Measurements from ENCODE around the gene SAMD15. TPM values are rescaled to one million over a fixed set of nuclear protein-coding genes. Genes with fewer than 3 reads are reported as not detected.
A peak's percentile ranks its signal among the peaks of the same experiment; 100 is the strongest.

SAMD15 gene
- total RNA-seq, 4 donors from 2014 or later = 0.64 TPM; not detected in 3

DNA sequence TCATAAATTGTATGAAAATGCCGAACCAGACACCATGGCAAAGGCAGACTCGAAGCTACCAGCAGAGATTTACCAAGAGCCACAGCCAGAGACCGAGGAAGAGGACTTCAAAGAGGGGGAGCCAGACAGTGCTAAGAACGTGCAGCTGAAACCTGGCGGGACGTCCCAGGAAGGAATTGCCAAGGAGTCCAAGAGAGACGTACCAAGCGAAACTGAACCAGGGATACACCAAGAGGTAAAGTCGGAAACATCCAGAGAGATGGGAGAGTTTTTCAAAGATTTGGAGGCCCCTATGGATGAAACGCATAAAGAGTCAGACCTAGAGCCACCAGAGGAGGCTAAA lies 294 bp downstream of the SAMD15 start:
- intact Hi-C loops (cut with DNase I; ENCODE audit: low total_unique reads) = no loop called here
- DNase-seq (ENCODE audit: low spot score in 2 of 2) = no peak
- WGBS, 2 donors = 11 to 17% methylated on average over 10 of the region's 10 CpGs
- H3K4me3 ChIP-seq (ENCODE audit: low read depth, poor library complexity, severe bottlenecking) = peak overlapping the region; percentile 71
- TF ChIP-seq POLR2A (IDR thresholded peaks at IDR 0.05) = no peak
- TF ChIP-seq, protein P1, sequence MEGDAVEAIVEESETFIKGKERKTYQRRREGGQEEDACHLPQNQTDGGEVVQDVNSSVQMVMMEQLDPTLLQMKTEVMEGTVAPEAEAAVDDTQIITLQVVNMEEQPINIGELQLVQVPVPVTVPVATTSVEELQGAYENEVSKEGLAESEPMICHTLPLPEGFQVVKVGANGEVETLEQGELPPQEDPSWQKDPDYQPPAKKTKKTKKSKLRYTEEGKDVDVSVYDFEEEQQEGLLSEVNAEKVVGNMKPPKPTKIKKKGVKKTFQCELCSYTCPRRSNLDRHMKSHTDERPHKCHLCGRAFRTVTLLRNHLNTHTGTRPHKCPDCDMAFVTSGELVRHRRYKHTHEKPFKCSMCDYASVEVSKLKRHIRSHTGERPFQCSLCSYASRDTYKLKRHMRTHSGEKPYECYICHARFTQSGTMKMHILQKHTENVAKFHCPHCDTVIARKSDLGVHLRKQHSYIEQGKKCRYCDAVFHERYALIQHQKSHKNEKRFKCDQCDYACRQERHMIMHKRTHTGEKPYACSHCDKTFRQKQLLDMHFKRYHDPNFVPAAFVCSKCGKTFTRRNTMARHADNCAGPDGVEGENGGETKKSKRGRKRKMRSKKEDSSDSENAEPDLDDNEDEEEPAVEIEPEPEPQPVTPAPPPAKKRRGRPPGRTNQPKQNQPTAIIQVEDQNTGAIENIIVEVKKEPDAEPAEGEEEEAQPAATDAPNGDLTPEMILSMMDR (IDR thresholded peaks at IDR 0.05) = no peak

DNA sequence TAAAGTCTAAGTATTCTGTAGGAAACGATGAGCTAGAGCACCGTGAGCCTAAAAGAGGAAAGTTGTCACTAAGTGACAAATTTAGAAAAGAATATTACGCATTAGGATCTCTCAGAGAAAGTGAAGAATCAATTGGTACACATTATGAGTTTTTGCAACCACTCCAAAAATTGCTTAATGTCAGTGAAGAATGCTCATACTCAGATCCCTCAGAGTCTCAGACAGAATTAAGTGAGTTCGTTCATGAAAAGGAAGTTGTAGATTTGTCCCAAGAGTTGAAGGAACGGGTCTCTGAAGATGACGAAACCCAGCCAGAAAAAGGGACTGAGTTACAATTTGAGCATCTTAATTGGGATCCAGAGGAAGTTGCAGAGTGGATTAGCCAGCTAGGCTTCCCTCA lies 1.5 kb downstream of the SAMD15 start:
- DNase-seq (ENCODE audit: low spot score in 2 of 2) = no peak
- intact Hi-C loops (cut with DNase I; ENCODE audit: low total_unique reads) = no loop called here
- TF ChIP-seq POLR2A (IDR thresholded peaks at IDR 0.05) = no peak
- TF ChIP-seq, protein P1 (IDR thresholded peaks at IDR 0.05) = no peak
- no peak overlapping the region for H3K4me3 ChIP-seq (ENCODE audit: low read depth, poor library complexity, severe bottlenecking)
- WGBS, 2 donors = 89 to 91% methylated on average over 6 of the region's 6 CpGs

DNA sequence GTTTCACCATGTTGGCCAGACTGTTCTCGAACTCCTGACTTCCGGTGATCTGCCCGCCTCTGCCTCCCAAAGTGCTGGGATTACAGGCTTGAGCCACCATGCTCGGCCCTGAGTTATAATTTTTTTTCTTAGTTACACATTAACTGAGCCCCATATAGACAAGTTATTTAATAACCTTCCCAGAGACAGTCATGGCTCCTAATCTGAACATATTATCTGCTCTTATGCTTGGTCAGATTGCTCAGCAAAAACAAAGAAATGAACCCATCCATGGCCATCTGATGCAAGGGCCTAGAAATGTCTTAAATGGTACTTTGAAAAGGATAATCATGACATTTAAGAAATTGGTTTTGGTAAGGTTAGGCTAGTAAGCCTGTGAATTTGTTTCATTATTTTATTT lies 13.0 kb downstream of the SAMD15 start:
- no peak for TF ChIP-seq POLR2A (IDR thresholded peaks at IDR 0.05)
- TF ChIP-seq, protein P1 (IDR thresholded peaks at IDR 0.05) = no peak
- DNase-seq (ENCODE audit: low spot score in 2 of 2) = no peak
- intact Hi-C loops (cut with DNase I; ENCODE audit: low total_unique reads) = no loop called here
- WGBS, 2 donors = 93 to 96% methylated on average over 4 of the region's 4 CpGs
- H3K4me3 ChIP-seq (ENCODE audit: low read depth, poor library complexity, severe bottlenecking) = no peak overlapping the region

DNA sequence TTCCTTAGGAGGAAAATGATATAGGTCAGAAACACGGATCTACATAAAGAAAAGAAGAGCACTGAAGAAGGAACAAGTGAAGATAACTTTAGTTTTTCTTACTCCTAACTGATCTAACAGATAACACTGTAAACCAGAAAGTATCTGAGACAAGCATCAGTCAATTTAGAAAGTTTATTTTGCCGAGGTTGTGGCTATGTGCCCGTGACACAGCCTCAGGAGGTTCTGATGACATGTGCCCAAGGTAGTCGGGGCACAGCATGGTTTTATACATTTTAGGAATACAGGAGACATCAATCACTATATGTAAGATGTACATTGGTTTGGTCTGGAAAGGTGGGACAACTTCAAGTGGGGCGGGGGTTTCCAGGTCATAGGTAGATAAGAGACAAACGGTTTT lies 23.0 kb downstream of the SAMD15 start:
- no peak overlapping the region for H3K4me3 ChIP-seq (ENCODE audit: low read depth, poor library complexity, severe bottlenecking)
- TF ChIP-seq, protein P1 (IDR thresholded peaks at IDR 0.05) = no peak
- TF ChIP-seq POLR2A (IDR thresholded peaks at IDR 0.05) = no peak
- 84 to 85% methylated on average over 6 of the region's 6 CpGs for WGBS, 2 donors
- DNase-seq (ENCODE audit: low spot score in 2 of 2) = no peak
- intact Hi-C loops (cut with DNase I; ENCODE audit: low total_unique reads) = no loop called here

DNA sequence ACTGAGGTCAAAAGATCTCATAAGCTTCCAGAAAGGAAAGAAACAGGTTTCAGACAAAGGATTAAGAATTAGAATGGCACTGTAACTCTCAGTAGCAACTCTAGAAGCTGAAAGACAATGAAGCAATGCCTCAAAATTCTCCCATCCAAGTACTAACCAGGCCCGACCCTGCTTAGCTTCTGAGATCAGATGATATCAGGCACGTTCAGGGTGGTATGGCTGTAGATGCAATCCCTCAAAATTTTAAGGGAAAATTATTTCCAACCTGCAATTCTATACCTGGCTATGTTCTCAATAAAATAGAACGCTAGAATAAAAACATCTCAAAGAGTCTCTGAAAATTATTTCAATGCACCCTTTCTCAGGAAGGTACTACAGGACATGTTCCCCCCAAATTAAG lies 26.6 kb downstream of the SAMD15 start:
- TF ChIP-seq, protein P1 (IDR thresholded peaks at IDR 0.05) = no peak
- no peak for TF ChIP-seq POLR2A (IDR thresholded peaks at IDR 0.05)
- intact Hi-C loops (cut with DNase I; ENCODE audit: low total_unique reads) = no loop called here
- no peak overlapping the region for H3K4me3 ChIP-seq (ENCODE audit: low read depth, poor library complexity, severe bottlenecking)
- WGBS, 2 donors = 77 to 86% methylated on average over 3 of the region's 3 CpGs
- DNase-seq (ENCODE audit: low spot score in 2 of 2) = no peak

DNA sequence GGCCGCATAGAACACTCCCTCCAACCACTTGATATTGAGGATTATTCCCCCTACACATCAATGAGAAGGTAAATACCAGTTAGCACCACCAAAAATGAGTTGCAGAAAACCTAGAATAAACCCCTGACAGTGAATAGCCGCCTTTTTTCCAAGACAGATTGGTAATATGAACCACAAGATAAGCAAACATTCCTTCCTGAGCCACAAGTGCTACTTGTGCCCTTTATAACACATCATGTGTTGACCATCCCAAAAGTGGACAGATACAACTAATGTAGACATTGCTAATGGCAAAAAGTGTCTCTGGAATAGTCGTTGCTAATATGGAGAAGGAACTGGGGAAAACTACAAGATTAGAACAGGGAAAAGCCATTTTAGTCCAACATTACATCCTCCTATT lies 28.9 kb downstream of the SAMD15 start:
- 69 to 78% methylated on average over 3 of the region's 3 CpGs for WGBS, 2 donors
- DNase-seq (ENCODE audit: low spot score in 2 of 2) = no peak
- TF ChIP-seq, protein P1 (IDR thresholded peaks at IDR 0.05) = no peak
- no peak for TF ChIP-seq POLR2A (IDR thresholded peaks at IDR 0.05)
- intact Hi-C loops (cut with DNase I; ENCODE audit: low total_unique reads) = no loop called here
- no peak overlapping the region for H3K4me3 ChIP-seq (ENCODE audit: low read depth, poor library complexity, severe bottlenecking)

Data from lower leg skin (tissue), 4 donors.